ENCODE data around the gene CACNA2D3.

GRCh38 chr3:54361746-54362283 lies 239.5 kb downstream of the CACNA2D3 start:
- no peak for TF ChIP-seq CTCF (conservative IDR thresholded peaks at IDR 0.05 in 1 of 2, IDR thresholded peaks at IDR 0.05 in 1 of 2; ENCODE audit: extremely low read depth in 1 of 2, insufficient read depth in 1 of 2, low read depth in 1 of 2, low read length in 2 of 2)
- TF ChIP-seq EZH2 (IDR thresholded peaks at IDR 0.05; ENCODE audit: borderline replicate concordance, low read length), result no peak
